Amygdala (tissue), 56 donors: ENCODE data around the gene DCC.

ENCODE experiments used
- DNase-seq, 56 donors: peaks; one replicate each; lab custom pipeline; 2025; lab: John Stamatoyannopoulos, UW

DCC gene

DNA sequence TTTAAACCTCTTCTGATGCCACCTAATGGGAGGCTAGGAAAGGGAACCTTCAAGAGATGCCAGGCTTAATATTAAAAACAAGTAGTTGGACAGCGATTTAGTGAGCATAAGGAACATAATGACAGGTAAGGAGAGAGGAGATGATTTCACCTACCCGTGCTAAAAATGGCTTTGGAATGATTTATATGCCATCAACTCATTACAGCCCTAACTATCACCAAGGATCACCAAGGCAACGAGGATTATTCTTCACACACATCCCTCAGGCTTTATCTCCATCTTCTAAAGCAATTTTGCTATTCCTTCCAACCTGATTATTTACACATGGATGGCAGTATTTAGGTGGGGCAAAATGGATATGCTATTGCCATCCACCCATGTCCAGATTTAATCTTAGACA, 237.8 kb downstream of the DCC start:
- no peak for DNase-seq

- DNase-seq, result no peak
Observed at GRCh38 chr18:52582061-52582460, 242.1 kb downstream of the DCC start.

- DNase-seq, result no peak
Observed at GRCh38 chr18:52582516-52582915, 242.5 kb downstream of the DCC start.

- DNase-seq, result no peak
Observed at GRCh38 chr18:52588931-52589330, 248.9 kb downstream of the DCC start.

DNA sequence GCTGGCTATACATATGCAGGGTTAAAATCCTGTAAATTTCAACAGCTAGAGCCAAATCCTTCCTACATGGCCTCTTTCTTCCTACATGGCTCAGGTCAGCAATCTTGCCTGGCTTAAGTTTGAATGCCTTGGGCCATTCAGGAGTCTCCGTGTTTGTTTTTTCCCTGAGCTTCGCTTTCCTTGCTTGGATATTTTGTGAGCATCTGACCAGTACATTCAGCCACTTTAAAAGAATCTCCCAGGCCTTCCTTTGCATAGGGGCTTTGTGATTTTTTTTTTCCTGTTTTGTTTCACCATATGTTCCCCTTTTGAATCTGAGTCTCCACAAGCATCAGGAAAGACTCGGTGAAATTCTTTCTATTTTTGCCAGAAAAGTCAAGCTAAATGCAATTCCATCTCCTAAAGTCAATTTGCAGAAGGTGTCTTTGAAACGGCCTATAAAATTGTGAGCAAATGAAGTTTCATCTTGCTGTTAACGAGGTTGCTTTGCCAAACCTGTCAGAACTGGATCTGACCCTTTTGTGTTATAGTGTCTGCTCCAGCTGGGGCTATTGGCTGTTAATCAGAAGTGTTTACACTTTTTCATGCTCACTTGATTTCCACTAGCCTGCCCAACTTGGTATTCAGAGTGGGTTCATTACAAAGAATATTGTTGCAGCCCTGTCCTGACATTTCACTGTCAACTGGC, 256.9 kb downstream of the DCC start:
- DNase-seq, result no peak

DNA sequence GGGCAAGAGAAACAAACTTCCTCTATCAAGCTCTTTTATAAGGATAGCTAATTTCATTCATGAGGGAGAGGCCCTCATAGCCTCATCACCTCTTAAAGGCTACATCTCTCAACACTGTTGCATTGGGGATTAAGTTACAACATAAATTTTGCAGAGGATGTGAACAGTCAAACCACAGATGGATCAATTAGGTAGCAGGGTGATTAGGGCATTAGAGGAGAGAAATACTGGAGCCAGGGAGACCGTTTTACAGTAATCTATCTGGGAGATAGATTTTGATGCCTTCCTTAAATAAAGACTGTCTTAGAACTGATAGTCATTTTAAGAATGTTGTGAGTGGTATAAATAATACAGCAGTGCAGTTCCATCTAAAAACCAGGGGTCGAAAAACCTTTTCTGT, 258.9 kb downstream of the DCC start:
- no peak for DNase-seq

GRCh38 chr18:52602820-52603219, 262.8 kb downstream of the DCC start:
- DNase-seq, result no peak

- no peak for DNase-seq
Observed at GRCh38 chr18:52605345-52605744, 265.3 kb downstream of the DCC start.

- no peak for DNase-seq
Observed at GRCh38 chr18:52607985-52608384, 268.0 kb downstream of the DCC start.

DNA sequence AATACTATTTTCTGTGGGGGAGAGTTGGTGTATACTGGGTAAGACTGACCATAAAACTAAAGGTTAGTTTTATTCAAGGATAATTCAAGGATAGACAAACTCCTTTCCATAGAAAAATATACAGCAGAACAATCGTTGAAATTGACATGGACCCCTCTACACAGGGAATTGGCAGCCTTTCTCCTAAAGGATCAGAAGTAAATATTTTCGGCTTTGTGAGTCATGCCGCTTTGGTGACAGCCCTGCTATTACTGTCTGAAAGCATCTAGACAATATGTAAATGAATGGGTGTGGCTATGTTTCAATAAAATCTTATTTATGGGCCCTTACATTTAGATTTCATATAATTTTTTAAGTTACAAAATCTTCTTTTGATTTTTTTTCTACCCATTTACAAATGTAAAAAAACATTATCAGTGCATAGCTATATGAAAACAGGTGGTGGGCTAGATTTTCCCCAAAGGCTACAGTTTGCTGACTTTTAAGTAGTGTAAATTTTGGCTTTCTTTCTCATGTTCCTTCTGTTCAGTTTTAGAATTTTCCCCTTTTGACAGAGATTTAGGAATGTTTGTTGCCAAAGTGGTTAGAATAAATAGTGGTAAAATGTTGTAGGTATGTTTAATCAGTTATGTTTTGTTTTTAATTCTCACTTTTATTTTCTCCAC, 270.6 kb downstream of the DCC start:
- no peak for DNase-seq

DNA sequence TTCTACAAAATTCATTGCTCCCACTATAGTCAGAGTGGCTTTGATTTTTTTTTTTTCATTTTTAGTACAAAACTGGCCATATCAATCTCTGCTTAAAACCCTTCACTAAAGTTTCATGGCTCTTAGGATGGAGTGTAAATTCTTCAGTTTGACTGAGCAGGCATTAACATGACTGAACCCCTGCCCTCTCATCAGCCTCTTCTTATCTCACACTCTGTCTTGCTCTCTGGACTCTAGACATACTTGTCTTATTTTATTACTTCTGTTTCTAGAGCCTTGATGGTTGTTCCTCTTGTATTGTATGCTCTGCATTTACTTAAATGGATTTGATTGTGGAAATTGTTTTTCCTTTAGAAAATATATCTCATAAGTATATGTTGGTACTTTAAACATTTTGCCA, 272.4 kb downstream of the DCC start:
- DNase-seq, result no peak

GRCh38 chr18:52615321-52615720, 275.3 kb downstream of the DCC start:
- DNase-seq, result no peak

DNA sequence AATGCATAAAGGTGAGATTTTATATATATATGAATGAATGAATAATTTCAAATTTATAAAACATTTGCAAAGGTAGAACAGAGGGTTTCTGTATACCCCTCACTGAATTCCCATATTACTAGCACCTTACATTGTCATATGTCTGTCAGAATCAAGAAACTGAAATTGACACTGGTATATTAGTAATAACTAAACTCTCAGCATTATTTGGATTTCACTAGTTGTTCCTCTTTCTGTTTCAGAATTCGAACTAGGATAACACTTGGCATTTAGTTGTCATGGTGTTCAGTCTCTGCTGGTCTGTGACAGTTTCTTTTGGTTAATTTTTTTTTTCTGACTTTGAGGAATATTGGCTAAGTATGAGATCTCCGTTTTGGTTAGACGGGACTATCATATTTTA, 275.9 kb downstream of the DCC start:
- DNase-seq, result no peak

- no peak for DNase-seq
Observed at GRCh38 chr18:52617931-52618330, 277.9 kb downstream of the DCC start.

DNA sequence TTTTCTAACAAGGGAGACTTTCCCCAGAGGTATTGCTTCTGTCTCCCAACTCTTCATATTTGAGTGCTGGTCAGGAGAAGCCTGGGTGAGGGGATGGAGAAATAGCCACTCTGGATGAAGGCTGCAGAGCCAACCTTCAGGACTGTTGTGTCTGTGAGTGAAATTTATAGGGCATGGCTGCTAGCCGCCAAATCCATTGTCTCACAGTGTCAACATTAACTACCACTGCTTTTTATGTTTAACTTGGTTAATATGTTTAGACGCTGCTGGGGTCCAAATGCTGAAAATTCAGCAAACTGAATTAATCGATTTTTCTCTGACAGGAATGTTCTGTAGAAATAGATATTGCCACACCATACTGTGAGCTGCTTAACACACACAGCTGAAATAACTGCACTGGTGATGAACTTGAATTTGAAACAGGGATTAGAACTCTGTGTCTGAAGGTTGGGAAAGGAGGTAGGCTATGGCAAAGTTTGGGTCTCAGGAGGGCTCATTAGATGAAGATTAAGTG, 281.0 kb downstream of the DCC start:
- DNase-seq, result no peak

DNA sequence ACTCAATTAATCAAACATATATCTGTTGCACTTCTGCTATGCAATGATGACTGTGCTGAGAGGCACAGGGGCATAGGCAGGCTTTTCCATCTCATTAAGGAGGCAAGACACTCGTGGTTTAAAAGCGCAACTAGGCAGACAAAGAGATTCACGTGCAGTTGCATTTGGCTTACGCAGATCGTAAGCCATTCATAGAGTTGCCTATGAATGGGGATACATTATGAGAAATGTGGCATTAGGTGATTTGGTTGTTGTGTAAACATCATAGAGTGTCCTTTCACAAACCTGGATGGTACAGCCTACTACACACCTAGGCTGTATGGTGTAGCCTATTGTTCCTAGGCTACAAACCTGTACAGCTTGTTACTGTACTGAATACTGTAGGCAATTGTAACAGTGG, 284.7 kb downstream of the DCC start:
- DNase-seq, result no peak

DNA sequence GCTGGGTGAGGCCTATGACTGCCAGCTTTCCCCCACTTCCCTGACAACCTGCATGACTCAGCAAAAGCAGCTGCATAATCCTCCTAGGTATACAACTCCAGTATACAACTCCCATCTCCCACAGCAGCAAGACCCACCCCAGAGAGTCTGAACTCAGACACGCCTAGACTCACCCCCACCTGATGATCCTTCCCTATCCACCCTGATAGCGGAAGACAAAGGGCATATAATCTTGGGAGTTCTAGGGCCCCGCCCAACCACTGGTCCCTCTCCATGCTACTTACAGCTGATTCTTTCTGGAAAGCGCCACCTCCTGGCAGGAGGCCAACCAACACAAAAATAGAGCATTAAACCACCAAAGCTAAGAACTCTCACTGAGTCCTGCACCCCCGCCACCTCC, 296.5 kb downstream of the DCC start:
- DNase-seq, result no peak

GRCh38 chr18:52648201-52648600, 308.2 kb downstream of the DCC start:
- DNase-seq, result no peak

DNA sequence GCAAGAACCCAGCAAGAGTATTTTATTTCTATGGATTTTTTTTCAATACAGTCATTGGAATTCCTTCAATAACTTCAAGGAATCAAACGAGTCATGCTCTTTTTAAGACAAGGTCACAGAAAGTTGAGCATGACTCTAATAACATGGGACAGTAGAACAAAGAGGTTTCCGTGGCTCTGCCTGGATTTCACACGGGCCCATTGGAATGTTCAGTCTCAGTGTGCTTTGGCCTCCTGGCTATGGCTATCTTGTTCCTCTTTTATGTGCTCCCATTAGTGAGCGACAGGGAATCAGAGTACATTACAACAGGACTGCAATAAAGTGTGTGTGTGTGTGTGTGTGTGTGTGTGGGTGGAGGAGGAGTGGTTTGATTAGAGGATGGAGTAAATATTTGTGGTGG, 312.4 kb downstream of the DCC start:
- DNase-seq, result no peak

- DNase-seq, result peak in 2 of 56 donors; percentile 2 to 11
Observed at GRCh38 chr18:52657043-52657805, 317.2 kb downstream of the DCC start.

GRCh38 chr18:52667463-52668065, 327.6 kb downstream of the DCC start:
- DNase-seq, result no peak
